ENCODE data around the gene NSUN7. TPM values are rescaled to one million over a fixed set of nuclear protein-coding genes. Genes with fewer than 3 reads are reported as not detected.

Gene NSUN7
- polyA plus RNA-seq, 1 experiment = 0.18 TPM

DNA sequence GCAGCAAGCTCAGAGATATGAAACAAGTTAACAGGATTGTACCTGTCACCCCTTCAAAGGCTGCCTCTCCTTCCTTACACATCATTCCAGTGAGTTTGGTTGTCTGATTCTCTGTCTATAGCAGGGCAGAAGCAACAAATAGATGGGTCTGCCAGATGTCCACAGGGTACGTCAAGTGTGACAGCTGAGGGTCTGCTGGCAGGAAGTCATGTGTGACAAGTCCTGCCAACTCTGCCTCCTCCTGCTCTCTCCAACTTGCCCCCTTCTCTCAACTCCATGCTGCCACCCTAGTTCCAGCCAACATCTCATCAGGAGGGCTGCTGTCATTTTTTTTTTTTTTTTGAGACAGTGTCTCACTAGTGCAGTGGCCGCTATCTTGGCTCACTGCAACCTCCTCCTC lies 109.2 kb downstream of the NSUN7 start:
- DNase-seq (ENCODE audit: low read depth) = no peak
- ChIA-PET CTCF (interaction anchor here (1.4 kb wide), 1 partner anchor 10 kb away, joined by 3 read pairs; no protein-coding TSS in a partner anchor), POLR2A (no interaction called here)
- Histone ChIP-seq H3K36me3 (ENCODE audit: control insufficient read depth, insufficient read depth, low read length) (no peaks in the 10 kb centered on the region; the same call in 1 of the 2 replicates), H3K4me3 (ENCODE audit: low read depth, low read length) (no peak overlapping the region), H3K27me3 (ENCODE audit: control insufficient read depth, insufficient read depth, low read length) (no peaks in the 10 kb centered on the region)
- TF ChIP-seq, protein P1, sequence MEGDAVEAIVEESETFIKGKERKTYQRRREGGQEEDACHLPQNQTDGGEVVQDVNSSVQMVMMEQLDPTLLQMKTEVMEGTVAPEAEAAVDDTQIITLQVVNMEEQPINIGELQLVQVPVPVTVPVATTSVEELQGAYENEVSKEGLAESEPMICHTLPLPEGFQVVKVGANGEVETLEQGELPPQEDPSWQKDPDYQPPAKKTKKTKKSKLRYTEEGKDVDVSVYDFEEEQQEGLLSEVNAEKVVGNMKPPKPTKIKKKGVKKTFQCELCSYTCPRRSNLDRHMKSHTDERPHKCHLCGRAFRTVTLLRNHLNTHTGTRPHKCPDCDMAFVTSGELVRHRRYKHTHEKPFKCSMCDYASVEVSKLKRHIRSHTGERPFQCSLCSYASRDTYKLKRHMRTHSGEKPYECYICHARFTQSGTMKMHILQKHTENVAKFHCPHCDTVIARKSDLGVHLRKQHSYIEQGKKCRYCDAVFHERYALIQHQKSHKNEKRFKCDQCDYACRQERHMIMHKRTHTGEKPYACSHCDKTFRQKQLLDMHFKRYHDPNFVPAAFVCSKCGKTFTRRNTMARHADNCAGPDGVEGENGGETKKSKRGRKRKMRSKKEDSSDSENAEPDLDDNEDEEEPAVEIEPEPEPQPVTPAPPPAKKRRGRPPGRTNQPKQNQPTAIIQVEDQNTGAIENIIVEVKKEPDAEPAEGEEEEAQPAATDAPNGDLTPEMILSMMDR (IDR thresholded peaks at IDR 0.05; ENCODE audit: insufficient read depth, low read depth, low read length) = no peak

Small RNAs within 50 kb of the gene (small RNA-seq; reads per million reads assigned to genes)
- gene RF00019 (ENCODE audit: insufficient read length, low read depth, low replicate concordance) = not detected

Other genes starting within 250 kb of the NSUN7 start
- 0.42 and 0.52 TPM in 2 replicates for gene RBM47, start 120.1 kb upstream of the NSUN7 start, polyA plus RNA-seq (2011; rRNA removed)

Data from BJ (cell line).